GM12878 (cell line): ENCODE results near the gene BMPR2. TPM values are rescaled to one million over a fixed set of nuclear protein-coding genes. Genes with fewer than 3 reads are reported as not detected.

Experiments used
- ATAC-seq: fragments of 200-7000 bp; cut with Tn5 transposase; 3 replicates; pipeline ENCODE4 v1.9.1; 2020; ENCODE audit warnings: mild to moderate bottlenecking, moderate library complexity
- BruUV-seq: library from RNA; stranded (reverse); fragments of 400-500 nt; replicated peaks from 2 replicates; lab custom pipeline; 2021; lab: Mats Ljungman, UMichigan
- CTCF ChIA-PET: fragments of 300-600 bp; sonication (Branson Sonifier 250); formaldehyde crosslinking; extraction: SDS; loops from one replicate; lab custom pipeline; 2021; ENCODE audit warnings: inconsistent platforms; lab: Yijun Ruan, JAX
- POLR2A ChIA-PET: fragments of 350-600 bp; formaldehyde crosslinking; extraction: SDS; loops from one replicate; lab custom pipeline; 2021; ENCODE audit warnings: inconsistent platforms; lab: Charles Lee
- RAD21 ChIA-PET: fragments of 300-600 bp; sonication (Branson Sonifier 250); formaldehyde crosslinking; loops from one replicate; lab custom pipeline; 2023; ENCODE audit warnings: antibody characterized with exemption; ENCODE audit not compliant: unreplicated experiment; lab: Charles Lee
- SMC1A ChIA-PET: fragments of 300-600 bp; sonication (Branson Sonifier 250); formaldehyde crosslinking; loops from one replicate; lab custom pipeline; 2023; ENCODE audit not compliant: unreplicated experiment, uncharacterized antibody; lab: Charles Lee
- DNase-seq: peaks from one replicate; pipeline ENCODE4 v3.0.0-alpha.2; 2011; ENCODE audit warnings: low read depth, low spot score
- FAIRE-seq: peaks from 3 replicates; lab custom pipeline; 2011; peaks lifted over from hg19 to GRCh38; lab: Jason Lieb, UNC
- H2AFZ ChIP-seq: 2 replicates; pipeline ENCODE4 v1.6.0; 2011; ENCODE audit warnings: low read depth, low read length, control low read depth; ENCODE audit not compliant: control insufficient read depth
- H3K27ac ChIP-seq: 2 replicates; pipeline ENCODE4 v1.5.1; 2011; ENCODE audit warnings: control low read depth; ENCODE audit not compliant: control insufficient read depth, insufficient read depth
- H3K27me3 ChIP-seq, 2 experiments: replicated peaks in 1 of 2; 2 replicates each; pipeline versions ENCODE4 v1.6.0 to v1.6.1; 2011; ENCODE audit warnings: low read length in 1 of 2; ENCODE audit not compliant: control insufficient read depth in 2 of 2, insufficient read depth in 2 of 2
- H3K36me3 ChIP-seq, 2 experiments: 2 replicates each; pipeline ENCODE4 v1.5.1; 2011; ENCODE audit warnings: low read length in 1 of 2; ENCODE audit not compliant: control insufficient read depth in 2 of 2, insufficient read depth in 2 of 2
- H3K4me1 ChIP-seq: 2 replicates; pipeline ENCODE4 v1.6.1; 2011; ENCODE audit warnings: mild to moderate bottlenecking, low read length, moderate library complexity, mixed read lengths; ENCODE audit not compliant: control insufficient read depth, insufficient read depth
- H3K4me2 ChIP-seq: 2 replicates; pipeline ENCODE4 v1.6.0; 2011; ENCODE audit warnings: control low read depth; ENCODE audit not compliant: control insufficient read depth, insufficient read depth
- H3K4me3 ChIP-seq: fragments of 200-600 bp; sonication (generic); 2 replicates; pipeline ENCODE4 v1.5.1; 2016
- H3K79me2 ChIP-seq: 2 replicates; pipeline ENCODE4 v1.6.0; 2011; ENCODE audit warnings: low read length; ENCODE audit not compliant: control insufficient read depth, insufficient read depth
- H3K9ac ChIP-seq: 2 replicates; pipeline ENCODE4 v1.8.0; 2011; ENCODE audit warnings: low read length, control low read depth, mixed read lengths; ENCODE audit not compliant: control insufficient read depth, insufficient read depth
- H3K9me3 ChIP-seq: replicated peaks from 3 replicates; pipeline ENCODE4 v1.5.1; 2011; ENCODE audit warnings: mild to moderate bottlenecking, low read length; ENCODE audit not compliant: control insufficient read depth, insufficient read depth
- H4K20me1 ChIP-seq: 2 replicates; pipeline ENCODE4 v1.6.0; 2011; ENCODE audit not compliant: control insufficient read depth, insufficient read depth
- ATF2 ChIP-seq: IDR thresholded peaks from 2 replicates; pipeline ENCODE4 v1.6.1; 2012; ENCODE audit warnings: low read length, inconsistent platforms
- CTCF ChIP-seq, 3 experiments: IDR thresholded peaks in 2 of 3; conservative IDR thresholded peaks in 1 of 3; 2 replicates each; pipeline ENCODE4 v1.5.1; 2011; ENCODE audit warnings: low read depth in 3 of 3, low read length in 3 of 3, mild to moderate bottlenecking in 3 of 3, control low read depth in 2 of 3, moderate library complexity in 2 of 3, inconsistent platforms in 1 of 3, mixed read lengths in 1 of 3; ENCODE audit not compliant: control insufficient read depth in 2 of 3, insufficient read depth in 1 of 3; ENCODE audit errors: extremely low read depth in 1 of 3
- JUNB ChIP-seq: IDR thresholded peaks from 2 replicates; pipeline ENCODE4 v1.6.1; 2016; ENCODE audit warnings: antibody characterized with exemption, mild to moderate bottlenecking
- KAT2A ChIP-seq: conservative IDR thresholded peaks from 2 replicates; pipeline ENCODE4 v1.6.1; 2011; ENCODE audit warnings: low read depth, low read length; ENCODE audit not compliant: control insufficient read depth
- NFYA ChIP-seq: IDR thresholded peaks from 2 replicates; pipeline ENCODE4 v1.6.1; 2011; ENCODE audit warnings: low read depth, mild to moderate bottlenecking, low read length, improper control_type of control experiment, borderline replicate concordance
- NR2F1 ChIP-seq: fragments of 450-650 bp; conservative IDR thresholded peaks from 2 replicates; pipeline ENCODE4 v1.6.1; 2017; ENCODE audit warnings: mild to moderate bottlenecking
- PAX8 ChIP-seq: fragments of 450-650 bp; IDR thresholded peaks from 2 replicates; pipeline ENCODE4 v1.6.1; 2017; ENCODE audit warnings: mild to moderate bottlenecking, moderate library complexity
- PML ChIP-seq: IDR thresholded peaks from 2 replicates; pipeline ENCODE4 v1.6.1; 2012; ENCODE audit warnings: low read length, inconsistent platforms
- USF1 ChIP-seq: IDR thresholded peaks from 2 replicates; pipeline ENCODE4 v1.6.1; 2011; ENCODE audit warnings: borderline replicate concordance, low read depth, mild to moderate bottlenecking, moderate library complexity, mixed read lengths, low read length; ENCODE audit not compliant: insufficient read depth; ENCODE audit errors: extremely low read length
- ZBTB11 ChIP-seq: fragments of 450-650 bp; formaldehyde crosslinking; IDR thresholded peaks from 2 replicates; pipeline ENCODE4 v1.5.0; 2022; ENCODE audit warnings: mild to moderate bottlenecking, missing genetic modification characterization
- ZBTB40 ChIP-seq: fragments of 450-650 bp; IDR thresholded peaks from 2 replicates; pipeline ENCODE4 v1.6.1; 2016; ENCODE audit warnings: mild to moderate bottlenecking, moderate library complexity, borderline replicate concordance
- ZNF217 ChIP-seq: fragments of 450-650 bp; IDR thresholded peaks from 2 replicates; pipeline ENCODE4 v1.6.1; 2017; ENCODE audit warnings: antibody characterized with exemption, mild to moderate bottlenecking
- ZNF24 ChIP-seq: fragments of 450-650 bp; IDR thresholded peaks from 2 replicates; pipeline ENCODE4 v1.6.1; 2017; ENCODE audit warnings: antibody characterized with exemption, mild to moderate bottlenecking
- WGBS: methylation state at CpG from one replicate; pipeline ENCODE4 v1.1.6; 2016; ENCODE audit warnings: low lambda C conversion rate; ENCODE audit not compliant: insufficient replicate concordance, insufficient coverage; ENCODE audit errors: missing lambda C conversion rate; 5-methylcytosine and 5-hydroxymethylcytosine counted together
- in situ Hi-C: fragments of 300-500 bp; cut with MboI; formaldehyde crosslinking; loops from 9 replicates; pipeline ENCODE4 v1.14.3; 2018; ENCODE audit warnings: mixed read lengths
- intact Hi-C: fragments of 100-400 bp; cut with micrococcal nuclease; formaldehyde crosslinking; loops from one replicate; pipeline ENCODE4 v1.14.2; 2022; ENCODE audit not compliant: unreplicated experiment
- polyA plus RNA-seq, 11 experiments: library from polyadenylated mRNA; depleted of rRNA in 4 of 11; unstranded in 6 of 11; stranded (reverse) in 5 of 11; fragments of >200 nt; fragmentation: Nextera tagmentation in 4 of 11; fragmentation: Illumina TruSeq in 1 of 11; extraction: Ambion mirVana in 4 of 11; extraction: Trizol in 1 of 11; gene quantifications; 1 replicate in 1 of 11; 2 replicates in 10 of 11; pipeline versions ENCODE4 v1.2.1 to v1.2.3, GENCODE V29; 2011 to 2016; ENCODE audit warnings: inconsistent platforms in 2 of 11, missing spikeins in 2 of 11, low read depth in 1 of 11
- total RNA-seq, 4 experiments: library from RNA; depleted of rRNA in 3 of 4; stranded (reverse); fragments of >200 nt in 3 of 4; fragmentation: Illumina TruSeq in 1 of 4; extraction: Trizol in 1 of 4; gene quantifications; 2 replicates each; pipeline versions ENCODE4 v1.2.1 to v1.2.3, GENCODE V29; 2013 to 2021

The BMPR2 gene
- total and polyA plus RNA-seq, 10 of the 15 experiments (the other 5 are each of a cell fraction or from before 2014, with no cell fraction given), result 2.4 to 33.0 (median 7.1) TPM

- Histone ChIP-seq H3K79me2 (no peaks in the 10 kb centered on the region), H3K9me3 (no peaks in the 10 kb centered on the region), H2AFZ (no peak overlapping the region), H3K9ac (no peak overlapping the region), H3K27ac (no peak overlapping the region), H3K4me2 (no peak overlapping the region), H3K27me3 (no peaks in the 10 kb centered on the region), H4K20me1 (no peaks in the 10 kb centered on the region), H3K4me1 (no peaks in the 10 kb centered on the region), H3K36me3 (no peaks in the 10 kb centered on the region), H3K4me3 (no peak overlapping the region)
- intact Hi-C loops (no loop called here), in situ Hi-C loops (no loop called here)
- RAD21 ChIA-PET, result no interaction called here
- 93% methylated on average over 1 of the region's 1 CpG for WGBS
- SMC1A ChIA-PET, result no interaction called here
- DNase-seq, result no peak
- no TSS peak for BruUV-seq
- CTCF ChIA-PET, result no interaction called here
- POLR2A ChIA-PET, result no interaction called here
- no peak for ATAC-seq
- FAIRE-seq, result no peak
- no peak for TF ChIP-seq USF1
- TF ChIP-seq JUNB, result no peak
- TF ChIP-seq ATF2, result no peak
- no peak for TF ChIP-seq ZNF24
- TF ChIP-seq KAT2A, result no peak
- no peak for TF ChIP-seq PML
- TF ChIP-seq ZNF217, result no peak
- TF ChIP-seq NFYA, result no peak
- no peak for TF ChIP-seq NR2F1
- no peak for TF ChIP-seq PAX8
- TF ChIP-seq ZBTB11 (CRISPR knock-in tag), result no peak
- TF ChIP-seq CTCF (IDR thresholded peaks at IDR 0.05 in 2 of 3, conservative IDR thresholded peaks at IDR 0.05 in 1 of 3; ENCODE audit: control insufficient read depth in 2 of 3, extremely low read depth in 1 of 3, insufficient read depth in 1 of 3, low read depth in 3 of 3, low read length in 3 of 3), result no peak
- TF ChIP-seq ZBTB40, result no peak
These were observed 31.9 kb upstream of the BMPR2 start for GRCh38 chr2:202344178-202344577.
